Neural progenitor cell (in vitro differentiated cells): ENCODE measurements around the gene WDR88. TPM values are rescaled to one million over a fixed set of nuclear protein-coding genes. Genes with fewer than 3 reads are reported as not detected.

ENCODE experiments used
- DNase-seq: peaks from one replicate; pipeline ENCODE4 v3.0.0-alpha.2; 2016; ENCODE audit warnings: low spot score
- H2AFZ ChIP-seq: fragments of 200-600 bp; sonication (generic); replicated peaks from 2 replicates; pipeline ENCODE4 v1.6.1; 2016; ENCODE audit warnings: antibody characterized with exemption
- H3F3A ChIP-seq: fragments of 200-600 bp; sonication (generic); 2 replicates; pipeline ENCODE4 v1.6.1; 2016; ENCODE audit warnings: antibody characterized with exemption, low read depth
- H3K27ac ChIP-seq: fragments of 200-600 bp; sonication (generic); 2 replicates; pipeline ENCODE4 v1.5.1; 2016; ENCODE audit warnings: mild to moderate bottlenecking
- H3K27me3 ChIP-seq: fragments of 200-600 bp; sonication (generic); 2 replicates; pipeline ENCODE4 v1.6.1; 2016; ENCODE audit warnings: mild to moderate bottlenecking, moderate library complexity
- H3K36me3 ChIP-seq: fragments of 200-600 bp; sonication (generic); 2 replicates; pipeline ENCODE4 v1.5.1; 2016
- H3K4me1 ChIP-seq: fragments of 200-600 bp; sonication (generic); 2 replicates; pipeline ENCODE4 v1.6.1; 2016; ENCODE audit warnings: mixed run types
- H3K4me2 ChIP-seq: fragments of 200-600 bp; sonication (generic); 2 replicates; pipeline ENCODE4 v1.6.1; 2016
- H3K4me3 ChIP-seq: fragments of 200-600 bp; sonication (generic); 2 replicates; pipeline ENCODE4 v1.5.1; 2016
- H3K79me2 ChIP-seq: fragments of 200-600 bp; sonication (generic); 2 replicates; pipeline ENCODE4 v1.6.1; 2016; ENCODE audit warnings: low read depth
- H3K9ac ChIP-seq: fragments of 200-600 bp; sonication (generic); 2 replicates; pipeline ENCODE4 v1.6.1; 2016
- H3K9me3 ChIP-seq: fragments of 200-600 bp; sonication (generic); 2 replicates; pipeline ENCODE4 v1.5.1; 2016; ENCODE audit warnings: low read depth
- H4K20me1 ChIP-seq: fragments of 200-600 bp; sonication (generic); 2 replicates; pipeline ENCODE4 v1.6.1; 2016; ENCODE audit warnings: low read depth
- H3K27ac Mint-ChIP-seq: 3 replicates; pipeline ENCODE4 v1.8.0; 2021; ENCODE audit warnings: mixed read lengths
- H3K27me3 Mint-ChIP-seq: 2 replicates; pipeline ENCODE4 v1.8.0; 2022; ENCODE audit warnings: low read depth, mild to moderate bottlenecking, inconsistent platforms, moderate library complexity, mixed read lengths; ENCODE audit not compliant: insufficient read depth
- H3K36me3 Mint-ChIP-seq: 3 replicates; pipeline ENCODE4 v1.8.0; 2021; ENCODE audit warnings: mixed read lengths
- H3K4me1 Mint-ChIP-seq: 3 replicates; pipeline ENCODE4 v1.8.0; 2021; ENCODE audit warnings: mixed read lengths
- H3K4me3 Mint-ChIP-seq: 3 replicates; pipeline ENCODE4 v1.8.0; 2021; ENCODE audit warnings: mild to moderate bottlenecking, moderate library complexity, mixed read lengths
- H3K9me3 Mint-ChIP-seq: 3 replicates; pipeline ENCODE4 v1.8.0; 2020; ENCODE audit warnings: mixed read lengths
- CTCF ChIP-seq: fragments of 200-600 bp; sonication (generic); IDR thresholded peaks from 2 replicates; pipeline ENCODE4 v1.5.1; 2017; ENCODE audit warnings: antibody characterized with exemption, mild to moderate bottlenecking
- EZH2 ChIP-seq: fragments of 200-600 bp; sonication (generic); IDR thresholded peaks from 2 replicates; pipeline ENCODE4 v1.6.1; 2017; ENCODE audit warnings: antibody characterized with exemption, mild to moderate bottlenecking, moderate library complexity
- EZH2phosphoT487 ChIP-seq: fragments of 200-600 bp; sonication (generic); IDR thresholded peaks from 2 replicates; pipeline ENCODE4 v1.6.1; 2017; ENCODE audit warnings: antibody characterized with exemption
- total RNA-seq: library from RNA; depleted of rRNA; stranded (reverse); fragments of >200 nt; gene quantifications from 2 replicates; pipeline ENCODE4 v1.2.3, GENCODE V29; 2015; ENCODE audit warnings: low replicate concordance

The WDR88 gene
- total RNA-seq, 1 donor from 2014 or later, result not detected

DNA sequence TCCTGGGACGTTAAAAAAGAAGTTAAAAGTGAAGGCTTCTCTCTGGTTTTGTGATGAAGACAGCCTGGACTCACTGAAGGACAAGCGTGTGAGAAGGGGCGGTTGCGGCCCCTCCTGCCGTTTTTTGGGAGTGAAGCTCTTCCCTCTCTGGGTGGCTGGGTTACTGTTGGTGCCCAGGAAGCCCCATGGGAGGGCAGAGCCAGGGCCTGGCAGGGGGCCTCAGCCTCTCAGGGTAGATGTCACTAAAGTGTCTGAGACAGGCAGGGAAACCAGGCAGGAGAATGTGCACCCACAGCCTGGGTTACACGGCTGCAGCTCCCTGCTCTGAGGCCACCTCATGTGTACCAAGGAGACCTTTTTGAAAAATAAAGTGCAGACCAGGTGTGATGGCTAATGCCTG, 1.5 kb upstream of the WDR88 start:
- Mint-ChIP-seq H3K36me3 (peaks cover 13% of the 10 kb centered on the region), H3K27me3 (peaks cover 3% of the 10 kb centered on the region)
- no peak overlapping the region for H3K4me3 ChIP-seq

DNA sequence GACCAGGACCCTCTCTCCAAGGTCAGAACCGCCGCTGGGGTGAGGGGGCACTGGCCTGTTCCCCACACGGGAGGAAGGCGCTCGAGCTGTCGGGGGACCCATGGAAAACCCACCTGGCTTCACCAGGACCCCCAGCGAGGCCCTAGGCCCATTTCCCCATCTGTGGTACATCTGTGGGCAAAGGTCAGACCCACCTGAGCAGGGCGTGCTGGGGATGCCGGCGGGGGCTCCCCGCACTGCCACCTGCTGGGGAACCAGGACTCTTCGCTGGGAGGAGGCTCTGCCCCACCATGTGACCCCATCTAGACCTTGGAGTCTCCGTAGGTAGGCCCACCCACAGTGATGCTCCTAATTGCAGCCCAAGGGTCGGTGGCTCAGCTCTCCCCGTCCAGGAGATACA, 511 bp downstream of the WDR88 start:
- H3K27me3 ChIP-seq, result peaks cover 10% of the 10 kb centered on the region
- peaks cover 7% of the 10 kb centered on the region for H3F3A ChIP-seq
- Mint-ChIP-seq H3K27me3 (peaks cover 3% of the 10 kb centered on the region), H3K9me3 (no peaks in the 10 kb centered on the region), H3K36me3 (peaks cover 8% of the 10 kb centered on the region), H3K4me3 (no peak overlapping the region), H3K27ac (no peak overlapping the region), H3K4me1 (peaks cover 6% of the 10 kb centered on the region)
- no peaks in the 10 kb centered on the region for H3K36me3 ChIP-seq
- no peaks in the 10 kb centered on the region for H3K9me3 ChIP-seq
- no peaks in the 10 kb centered on the region for H4K20me1 ChIP-seq
- H3K4me3 ChIP-seq, result no peak overlapping the region
- no peak overlapping the region for H2AFZ ChIP-seq
- no peaks in the 10 kb centered on the region for H3K4me1 ChIP-seq
- H3K4me2 ChIP-seq, result no peak overlapping the region
- peak; percentile 18 for DNase-seq
- no peak overlapping the region for H3K9ac ChIP-seq
- no peaks in the 10 kb centered on the region for H3K79me2 ChIP-seq
- H3K27ac ChIP-seq, result no peak overlapping the region
- TF ChIP-seq EZH2 (no peak), CTCF (peak; percentile 21), EZH2phosphoT487 (no peak)

More for the DNA sequence above, 1.5 kb upstream of the WDR88 start:
- Histone ChIP-seq H4K20me1 (peaks cover 4% of the 10 kb centered on the region), H3K36me3 (no peaks in the 10 kb centered on the region), H3K4me2 (no peak overlapping the region), H3F3A (peaks cover 10% of the 10 kb centered on the region), H3K27ac (no peak overlapping the region), H3K79me2 (no peaks in the 10 kb centered on the region), H3K9me3 (no peaks in the 10 kb centered on the region), H2AFZ (no peak overlapping the region), H3K9ac (no peak overlapping the region), H3K27me3 (peaks cover 10% of the 10 kb centered on the region), H3K4me1 (peaks cover 3% of the 10 kb centered on the region)
- TF ChIP-seq EZH2 (no peak), CTCF (no peak), EZH2phosphoT487 (no peak)
- Mint-ChIP-seq H3K4me3 (no peak overlapping the region), H3K27ac (no peak overlapping the region), H3K9me3 (no peaks in the 10 kb centered on the region), H3K4me1 (peaks cover 11% of the 10 kb centered on the region)
- DNase-seq, result no peak

- Histone ChIP-seq H2AFZ (peak overlapping the region; percentile 44), H3K27ac (no peak overlapping the region), H3K4me2 (no peak overlapping the region), H3K9me3 (no peaks in the 10 kb centered on the region), H4K20me1 (no peaks in the 10 kb centered on the region), H3F3A (peaks cover 7% of the 10 kb centered on the region), H3K27me3 (peaks cover 10% of the 10 kb centered on the region), H3K4me1 (no peaks in the 10 kb centered on the region), H3K9ac (no peak overlapping the region), H3K4me3 (no peak overlapping the region), H3K79me2 (no peaks in the 10 kb centered on the region), H3K36me3 (no peaks in the 10 kb centered on the region)
- Mint-ChIP-seq H3K4me3 (no peak overlapping the region), H3K4me1 (peaks cover 6% of the 10 kb centered on the region), H3K9me3 (no peaks in the 10 kb centered on the region), H3K27ac (no peak overlapping the region), H3K27me3 (peaks cover 3% of the 10 kb centered on the region), H3K36me3 (peaks cover 5% of the 10 kb centered on the region)
- TF ChIP-seq CTCF (no peak), EZH2phosphoT487 (no peak), EZH2 (no peak)
- DNase-seq, result peak; percentile 40
Observed at GRCh38 chr19:33133438-33134031, 1.6 kb downstream of the WDR88 start.
